Lower leg skin (tissue), 4 donors: Measurements from ENCODE around the gene YY1. TPM values are rescaled to one million over a fixed set of nuclear protein-coding genes. Genes with fewer than 3 reads are reported as not detected.

Experiments
- DNase-seq, 2 donors: peaks; one replicate each; pipeline ENCODE4 v3.0.0-alpha.2; 2019; ENCODE audit warnings: low spot score in 2 of 2
- H3K4me3 ChIP-seq: fragments of 200-600 bp; sonication (generic); 2 replicates; pipeline ENCODE4 v1.5.1; 2017; ENCODE audit warnings: mild to moderate bottlenecking, low read depth; ENCODE audit not compliant: poor library complexity, severe bottlenecking
- POLR2A ChIP-seq, 2 donors: fragments of 450-650 bp; IDR thresholded peaks; one replicate each; pipeline ENCODE4 v1.6.1; 2016 to 2017; ENCODE audit warnings: antibody characterized with exemption in 2 of 2, mild to moderate bottlenecking in 1 of 2, moderate library complexity in 1 of 2
- WGBS, 2 donors: methylation state at CpG; one replicate each; pipeline ENCODE4 v1.1.5; 2018; 5-methylcytosine and 5-hydroxymethylcytosine counted together
- intact Hi-C: fragments of 100-400 bp; cut with DNase I; formaldehyde crosslinking; loops from one replicate; pipeline ENCODE4 v1.15.0; 2023; ENCODE audit warnings: low total_unique reads
- total RNA-seq, 4 donors: library from RNA; depleted of rRNA; stranded (reverse); fragments of >200 nt; gene quantifications; one replicate each; pipeline ENCODE4 v1.1.0, GENCODE V29; 2016
- TF ChIP-seq, protein P1 (sequence below), 3 donors: fragments of 450-650 bp; IDR thresholded peaks; one replicate each; pipeline ENCODE4 v1.5.1; 2016; ENCODE audit warnings: antibody characterized with exemption in 3 of 3, mild to moderate bottlenecking in 3 of 3, moderate library complexity in 2 of 3

The YY1 gene
- total RNA-seq, 4 donors from 2014 or later = 46.7 to 61.5 (median 52.4) TPM

GRCh38 chr14:100317389-100317788 is 78.4 kb downstream of the YY1 start:
- no peak overlapping the region for H3K4me3 ChIP-seq
- TF ChIP-seq, protein P1, sequence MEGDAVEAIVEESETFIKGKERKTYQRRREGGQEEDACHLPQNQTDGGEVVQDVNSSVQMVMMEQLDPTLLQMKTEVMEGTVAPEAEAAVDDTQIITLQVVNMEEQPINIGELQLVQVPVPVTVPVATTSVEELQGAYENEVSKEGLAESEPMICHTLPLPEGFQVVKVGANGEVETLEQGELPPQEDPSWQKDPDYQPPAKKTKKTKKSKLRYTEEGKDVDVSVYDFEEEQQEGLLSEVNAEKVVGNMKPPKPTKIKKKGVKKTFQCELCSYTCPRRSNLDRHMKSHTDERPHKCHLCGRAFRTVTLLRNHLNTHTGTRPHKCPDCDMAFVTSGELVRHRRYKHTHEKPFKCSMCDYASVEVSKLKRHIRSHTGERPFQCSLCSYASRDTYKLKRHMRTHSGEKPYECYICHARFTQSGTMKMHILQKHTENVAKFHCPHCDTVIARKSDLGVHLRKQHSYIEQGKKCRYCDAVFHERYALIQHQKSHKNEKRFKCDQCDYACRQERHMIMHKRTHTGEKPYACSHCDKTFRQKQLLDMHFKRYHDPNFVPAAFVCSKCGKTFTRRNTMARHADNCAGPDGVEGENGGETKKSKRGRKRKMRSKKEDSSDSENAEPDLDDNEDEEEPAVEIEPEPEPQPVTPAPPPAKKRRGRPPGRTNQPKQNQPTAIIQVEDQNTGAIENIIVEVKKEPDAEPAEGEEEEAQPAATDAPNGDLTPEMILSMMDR (IDR thresholded peaks at IDR 0.05) = no peak
- no peak for TF ChIP-seq POLR2A (IDR thresholded peaks at IDR 0.05)
- DNase-seq = no peak
- WGBS, 2 donors = 84 to 89% methylated on average over 6 of the region's 6 CpGs
- intact Hi-C loops = no loop called here

DNA sequence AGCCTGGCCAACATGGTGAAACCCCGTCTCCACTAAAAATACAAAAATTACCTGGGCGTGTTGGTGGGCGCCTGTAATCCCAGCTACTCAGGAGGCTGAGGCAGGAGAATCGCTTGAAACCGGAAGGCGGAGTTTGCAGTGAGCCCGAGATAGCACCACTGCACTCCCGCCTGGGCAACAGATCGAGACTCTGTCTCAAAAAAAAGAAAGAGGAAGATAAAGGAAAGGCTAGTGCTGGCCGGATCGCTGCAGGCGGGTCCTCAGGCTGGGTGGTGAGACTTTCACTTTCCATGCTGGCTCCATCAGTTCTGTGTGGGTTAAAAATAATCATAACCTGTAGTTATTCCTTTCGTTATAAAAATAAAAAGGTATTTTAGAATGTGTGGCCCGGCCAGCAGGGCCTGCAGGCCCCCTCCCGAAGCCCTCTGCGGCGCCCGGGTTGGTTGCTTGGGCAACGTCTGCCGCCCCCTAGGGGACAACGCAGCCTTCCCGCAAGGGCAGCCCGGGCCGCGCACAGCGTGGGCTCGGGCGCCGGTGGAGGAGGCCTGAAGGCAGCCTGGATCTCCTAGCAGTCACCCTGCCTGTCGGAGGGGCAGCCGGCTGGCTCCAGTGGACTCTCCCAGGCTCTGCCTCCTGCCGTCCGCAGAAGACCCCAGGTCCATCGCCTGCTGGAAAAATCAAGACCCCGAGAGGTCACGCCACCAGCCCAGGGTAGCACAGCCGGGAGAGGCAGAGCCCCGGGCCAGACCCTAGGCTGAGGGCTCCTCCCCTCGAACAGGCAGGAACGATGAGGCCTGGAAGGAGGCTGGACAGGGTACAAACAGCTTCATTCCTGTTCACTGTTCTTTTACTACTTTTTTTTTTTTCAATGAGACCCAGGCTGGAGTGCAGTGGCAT is 79.2 kb downstream of the YY1 start:
- no peak for TF ChIP-seq POLR2A (IDR thresholded peaks at IDR 0.05)
- TF ChIP-seq, protein P1 (IDR thresholded peaks at IDR 0.05) = no peak
- WGBS, 2 donors = 43 to 53% methylated on average over 26 to 40 of the region's 40 CpGs
- peak in 1 of 2 donors; percentile 93 for DNase-seq
- H3K4me3 ChIP-seq = no peak overlapping the region
- intact Hi-C loops = no loop called here

DNA sequence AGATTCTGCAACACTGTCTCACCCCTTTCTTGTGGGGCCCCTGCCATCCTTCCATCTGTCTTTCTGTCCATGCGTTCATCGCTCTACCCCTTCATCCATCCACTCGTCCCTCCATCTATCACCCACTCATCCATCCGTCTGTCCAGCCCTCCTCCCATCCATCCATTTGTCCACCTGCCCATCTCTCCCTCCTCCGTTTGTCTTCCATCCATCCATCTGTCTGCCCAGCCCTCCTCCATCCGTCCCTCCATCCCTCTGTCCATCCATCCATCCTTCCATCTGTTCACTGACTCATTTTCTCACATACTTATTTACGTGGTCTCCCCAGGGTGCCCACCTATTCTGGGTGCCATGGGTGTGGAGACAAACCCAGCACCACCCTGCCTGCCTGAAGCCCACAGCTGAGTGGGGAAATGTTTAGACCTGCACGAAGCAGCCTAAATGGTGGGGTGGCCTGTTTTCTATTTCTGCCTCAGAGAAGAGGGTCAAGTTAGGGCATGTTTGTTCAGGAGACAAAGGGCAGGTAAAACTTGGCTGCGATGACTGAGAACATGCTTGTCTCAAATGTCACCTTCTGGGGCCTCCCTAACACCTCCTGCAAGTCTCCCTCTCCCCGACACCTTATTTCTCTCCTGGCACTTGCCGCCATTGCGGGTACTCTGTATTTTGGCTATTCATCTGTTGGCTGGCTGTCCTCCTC is 81.4 kb downstream of the YY1 start:
- DNase-seq = no peak
- H3K4me3 ChIP-seq = no peak overlapping the region
- TF ChIP-seq, protein P1 (IDR thresholded peaks at IDR 0.05) = no peak
- TF ChIP-seq POLR2A (IDR thresholded peaks at IDR 0.05) = no peak
- intact Hi-C loops = no loop called here
- WGBS, 2 donors = 74 to 89% methylated on average over 12 of the region's 12 CpGs

DNA sequence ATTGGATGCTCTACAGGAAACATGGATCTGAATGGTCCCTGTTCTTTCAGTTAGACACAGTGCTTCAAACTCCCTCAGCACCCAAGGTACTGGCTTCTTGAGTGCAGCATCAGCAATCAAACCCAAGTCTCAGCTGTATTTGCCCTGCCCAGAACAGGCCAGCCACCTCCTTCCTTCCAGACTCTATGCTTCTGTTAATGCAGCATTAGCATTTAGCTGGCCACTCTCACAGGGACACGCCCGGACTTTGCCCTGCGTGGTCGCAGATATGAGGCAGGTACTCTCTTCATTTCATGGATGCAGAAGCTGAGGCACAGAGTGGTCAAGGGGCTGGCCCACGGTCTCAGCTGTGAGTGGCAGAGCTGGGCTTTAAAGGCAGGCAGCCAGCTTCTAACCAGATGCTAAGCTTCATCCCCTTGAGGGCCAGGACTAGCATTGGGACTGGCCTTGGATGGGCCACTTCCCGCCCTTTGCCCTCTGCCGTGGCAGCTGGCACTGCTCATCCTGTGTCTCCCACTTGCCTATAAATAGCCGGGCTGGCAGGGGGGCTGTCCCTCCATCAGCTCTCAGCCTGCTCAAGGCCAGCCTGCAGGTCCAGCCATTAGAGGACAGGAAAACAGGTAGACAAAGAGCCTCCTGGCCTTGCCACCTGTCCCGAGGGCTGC is 82.7 kb downstream of the YY1 start:
- 82 to 87% methylated on average over 8 to 9 of the region's 9 CpGs for WGBS, 2 donors
- intact Hi-C loops = no loop called here
- no peak for DNase-seq
- no peak overlapping the region for H3K4me3 ChIP-seq
- TF ChIP-seq, protein P1 (IDR thresholded peaks at IDR 0.05) = no peak
- TF ChIP-seq POLR2A (IDR thresholded peaks at IDR 0.05) = no peak

DNA sequence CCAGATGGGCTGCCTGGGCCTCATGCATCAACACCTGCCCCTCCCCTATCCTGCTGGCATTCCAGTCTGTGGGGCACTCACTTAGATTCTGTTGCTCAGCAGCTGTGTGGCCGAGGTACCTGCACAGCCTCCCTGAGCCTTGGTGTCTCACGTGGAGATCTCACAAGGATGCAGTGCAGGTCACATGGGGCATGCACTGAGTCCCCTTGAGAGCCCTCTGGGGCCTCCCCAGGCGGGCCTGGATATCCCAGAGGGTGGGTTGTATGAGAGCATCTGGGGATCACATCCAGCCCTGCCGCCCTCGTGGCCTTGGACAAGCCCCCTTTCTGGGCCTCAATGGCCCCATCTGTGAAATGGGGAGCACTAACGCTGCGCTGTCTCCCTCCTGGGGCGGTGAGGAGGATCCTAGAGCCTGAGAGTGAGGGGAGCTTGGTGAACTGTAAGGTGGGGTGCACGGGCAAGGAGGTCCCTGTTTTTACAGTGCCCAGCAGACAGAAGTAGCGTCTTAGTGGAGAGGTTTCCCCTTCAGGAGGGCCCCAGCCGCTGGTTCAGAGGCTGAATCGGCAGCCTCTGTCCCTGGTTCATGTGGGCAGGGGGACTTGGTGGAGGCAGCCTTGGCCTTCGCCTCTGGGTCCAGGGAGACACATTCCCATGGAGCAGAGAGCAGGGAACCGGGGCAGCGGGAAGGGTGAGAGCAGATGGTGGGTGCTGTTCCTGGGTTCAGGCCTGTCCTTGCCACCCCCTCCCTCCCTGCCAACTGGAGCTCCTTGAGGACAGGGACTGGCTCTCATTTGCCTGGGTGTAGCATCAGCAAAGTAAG is 83.4 kb downstream of the YY1 start:
- TF ChIP-seq, protein P1 (IDR thresholded peaks at IDR 0.05) = no peak
- TF ChIP-seq POLR2A (IDR thresholded peaks at IDR 0.05) = no peak
- no peak for DNase-seq
- intact Hi-C loops = no loop called here
- no peak overlapping the region for H3K4me3 ChIP-seq
- WGBS, 2 donors = 90 to 95% methylated on average over 13 to 15 of the region's 15 CpGs
